Gastroesophageal sphincter (tissue), 3 donors: ENCODE results near the gene CARD6.

Experiments used
- POLR2A ChIP-seq, 2 donors: fragments of 450-650 bp; IDR thresholded peaks; one replicate each; pipeline ENCODE4 v1.6.1; 2017; ENCODE audit warnings: antibody characterized with exemption in 2 of 2, mild to moderate bottlenecking in 2 of 2, moderate library complexity in 1 of 2
- TF ChIP-seq, protein P1 (sequence below), 4 experiments: fragments of 200-600 bp in 2 of 4; fragments of 450-650 bp in 2 of 4; sonication (generic) in 1 of 4; IDR thresholded peaks; one replicate each; pipeline ENCODE4 v1.5.1; 2017 to 2019; ENCODE audit warnings: antibody characterized with exemption in 4 of 4, mild to moderate bottlenecking in 2 of 4, moderate library complexity in 2 of 4

DNA sequence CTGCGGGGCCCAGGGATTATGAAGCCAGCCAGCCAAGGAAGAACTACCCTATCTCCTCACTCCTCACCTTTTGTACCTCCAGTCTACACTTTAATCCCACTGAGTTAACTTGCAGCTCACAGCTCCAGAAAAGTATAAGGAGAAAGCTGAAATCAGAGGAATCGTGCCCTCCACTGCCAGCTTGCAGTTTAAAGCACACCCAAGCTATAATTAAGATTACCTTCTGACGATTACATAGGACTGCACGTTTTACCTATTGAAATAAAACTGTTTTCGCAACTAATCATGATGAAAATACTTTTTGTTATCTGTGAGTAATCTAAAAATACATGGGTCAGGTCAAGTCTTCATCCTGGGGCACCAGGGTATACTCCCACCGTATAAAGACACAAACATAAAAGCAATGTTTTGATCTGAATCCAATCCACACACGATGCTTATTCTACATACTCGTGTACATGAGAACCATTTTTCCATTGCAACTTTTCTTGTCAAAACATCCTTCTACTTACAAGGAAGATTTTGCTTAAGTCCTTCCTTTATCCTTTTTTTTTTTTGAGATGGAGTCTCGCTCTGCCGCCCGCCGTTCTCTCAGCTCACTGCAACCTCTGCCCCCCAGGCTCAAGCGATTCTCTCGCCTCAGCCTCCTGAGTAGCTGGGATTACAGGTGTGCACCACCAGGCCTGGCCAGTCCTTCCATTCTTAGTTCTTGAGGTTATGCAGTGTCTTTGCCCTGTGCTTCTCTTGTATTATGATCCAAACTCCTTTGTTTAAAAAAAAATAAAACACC is 13.8 kb upstream of the CARD6 start:
- TF ChIP-seq, protein P1, sequence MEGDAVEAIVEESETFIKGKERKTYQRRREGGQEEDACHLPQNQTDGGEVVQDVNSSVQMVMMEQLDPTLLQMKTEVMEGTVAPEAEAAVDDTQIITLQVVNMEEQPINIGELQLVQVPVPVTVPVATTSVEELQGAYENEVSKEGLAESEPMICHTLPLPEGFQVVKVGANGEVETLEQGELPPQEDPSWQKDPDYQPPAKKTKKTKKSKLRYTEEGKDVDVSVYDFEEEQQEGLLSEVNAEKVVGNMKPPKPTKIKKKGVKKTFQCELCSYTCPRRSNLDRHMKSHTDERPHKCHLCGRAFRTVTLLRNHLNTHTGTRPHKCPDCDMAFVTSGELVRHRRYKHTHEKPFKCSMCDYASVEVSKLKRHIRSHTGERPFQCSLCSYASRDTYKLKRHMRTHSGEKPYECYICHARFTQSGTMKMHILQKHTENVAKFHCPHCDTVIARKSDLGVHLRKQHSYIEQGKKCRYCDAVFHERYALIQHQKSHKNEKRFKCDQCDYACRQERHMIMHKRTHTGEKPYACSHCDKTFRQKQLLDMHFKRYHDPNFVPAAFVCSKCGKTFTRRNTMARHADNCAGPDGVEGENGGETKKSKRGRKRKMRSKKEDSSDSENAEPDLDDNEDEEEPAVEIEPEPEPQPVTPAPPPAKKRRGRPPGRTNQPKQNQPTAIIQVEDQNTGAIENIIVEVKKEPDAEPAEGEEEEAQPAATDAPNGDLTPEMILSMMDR (IDR thresholded peaks at IDR 0.05): no peak
- TF ChIP-seq POLR2A (IDR thresholded peaks at IDR 0.05): no peak
